Ectodermal cell (in vitro differentiated cells): ENCODE results near the gene OSBPL5.
"Not testable (repeated sequence)": the region's sequence is repeated elsewhere in the genome, so short reads cannot be mapped to it uniquely, and the experiment has no call there.

Experiments used
- H3K27ac ChIP-seq: 2 replicates; pipeline ENCODE4 v1.7.0; 2013; ENCODE audit warnings: mild to moderate bottlenecking, low read depth, low read length; ENCODE audit not compliant: insufficient read depth, poor library complexity, severe bottlenecking
- H3K27me3 ChIP-seq: 2 replicates; pipeline ENCODE4 v1.7.0; 2013; ENCODE audit warnings: mild to moderate bottlenecking, low read length; ENCODE audit not compliant: insufficient read depth, control insufficient read depth, poor library complexity, severe bottlenecking
- H3K36me3 ChIP-seq: one replicate; pipeline ENCODE4 v1.7.0; 2013; ENCODE audit warnings: low read length; ENCODE audit not compliant: control insufficient read depth, insufficient read depth
- H3K4me1 ChIP-seq: one replicate; pipeline ENCODE4 v1.7.0; 2013; ENCODE audit warnings: low read length; ENCODE audit not compliant: control insufficient read depth, insufficient read depth
- H3K4me3 ChIP-seq: 2 replicates; pipeline ENCODE4 v1.7.0; 2013; ENCODE audit warnings: low read depth, low read length, control low read depth; ENCODE audit not compliant: insufficient read depth
- H3K9me3 ChIP-seq: 2 replicates; pipeline ENCODE4 v1.7.0; 2013; ENCODE audit warnings: mild to moderate bottlenecking, low read length, moderate library complexity; ENCODE audit not compliant: control insufficient read depth
- WGBS, 2 experiments: methylation state at CpG; one replicate each; pipeline ENCODE4 v1.1.7; 2013; ENCODE audit warnings: missing lambda C conversion rate in 2 of 2; 5-methylcytosine and 5-hydroxymethylcytosine counted together

Gene OSBPL5

GRCh38 chr11:3119141-3119821 lies 45.8 kb downstream of the OSBPL5 start:
- H3K27me3 ChIP-seq, result no peaks in the 10 kb centered on the region
- no peaks in the 10 kb centered on the region for H3K4me1 ChIP-seq
- no peaks in the 10 kb centered on the region for H3K36me3 ChIP-seq
- 95% methylated on average over 14 of the region's 14 CpGs for WGBS, 2 experiments
- no peak overlapping the region for H3K4me3 ChIP-seq
- H3K27ac ChIP-seq, result no peak overlapping the region
- peaks cover 4% of the 10 kb centered on the region for H3K9me3 ChIP-seq

DNA sequence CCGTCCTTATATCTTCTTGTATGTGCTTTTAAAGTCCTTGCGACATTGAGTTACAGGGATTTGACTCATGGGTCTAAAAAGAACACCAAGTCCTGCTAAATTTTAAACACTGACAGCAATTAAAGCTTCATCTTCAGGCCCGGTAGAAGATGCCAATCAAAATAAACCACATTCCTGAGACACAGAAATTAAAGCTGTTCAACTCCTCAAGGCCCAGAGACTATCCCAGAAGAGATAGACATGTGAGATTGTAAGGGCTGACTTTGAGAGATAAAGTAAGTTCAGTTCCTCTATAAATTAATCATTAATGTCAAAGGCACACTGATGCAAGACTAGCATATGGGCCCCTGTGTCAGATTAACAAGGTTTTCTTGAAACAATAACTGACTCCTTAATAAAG lies 49.8 kb downstream of the OSBPL5 start:
- no peak overlapping the region for H3K4me3 ChIP-seq
- 92 to 94% methylated on average over 3 of the region's 3 CpGs for WGBS, 2 experiments
- no peaks in the 10 kb centered on the region for H3K27me3 ChIP-seq
- no peaks in the 10 kb centered on the region for H3K4me1 ChIP-seq
- H3K9me3 ChIP-seq, result peaks cover 10% of the 10 kb centered on the region
- no peak overlapping the region for H3K27ac ChIP-seq
- H3K36me3 ChIP-seq, result peaks cover 6% of the 10 kb centered on the region

DNA sequence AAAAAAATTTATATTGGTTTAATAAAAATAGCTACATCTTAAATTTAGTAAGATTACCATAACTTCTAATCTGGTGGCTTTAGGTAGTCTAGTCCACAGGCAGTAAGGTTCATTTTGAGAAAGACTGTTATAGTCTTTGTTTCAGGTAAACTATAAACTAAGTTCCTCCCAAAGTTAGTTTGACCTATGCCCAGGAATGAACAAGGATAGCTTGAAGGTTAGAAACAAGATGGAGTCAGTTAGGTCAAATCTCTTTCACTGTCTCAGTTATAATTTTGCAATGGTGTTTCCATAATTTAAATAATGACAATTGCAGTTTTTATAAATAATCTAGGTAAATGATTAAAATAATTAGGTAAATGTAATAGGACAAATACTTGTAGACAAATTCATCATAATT lies 51.4 kb downstream of the OSBPL5 start:
- H3K4me3 ChIP-seq, H3K9me3 ChIP-seq, H3K36me3 ChIP-seq: not testable (repeated sequence)

GRCh38 chr11:3111919-3112690 lies 53.0 kb downstream of the OSBPL5 start:
- H3K4me3 ChIP-seq, result no peak overlapping the region
- H3K27ac ChIP-seq, result no peak overlapping the region
- 89 to 93% methylated on average over 8 to 9 of the region's 9 CpGs for WGBS, 2 experiments
- H3K9me3 ChIP-seq, result peaks cover 10% of the 10 kb centered on the region
- H3K4me1 ChIP-seq, result no peaks in the 10 kb centered on the region
- peaks cover 6% of the 10 kb centered on the region for H3K36me3 ChIP-seq
- no peaks in the 10 kb centered on the region for H3K27me3 ChIP-seq

More for the DNA sequence above, 51.4 kb downstream of the OSBPL5 start:
- H3K27ac ChIP-seq, H3K4me1 ChIP-seq, H3K27me3 ChIP-seq: not testable (repeated sequence)

GRCh38 chr11:3111466-3111865 lies 53.6 kb downstream of the OSBPL5 start:
- H3K36me3 ChIP-seq, result peaks cover 6% of the 10 kb centered on the region
- H3K27me3 ChIP-seq, result no peaks in the 10 kb centered on the region
- WGBS, 2 experiments, result 94 to 96% methylated on average over 4 of the region's 6 CpGs
- no peak overlapping the region for H3K27ac ChIP-seq
- H3K9me3 ChIP-seq, result peaks cover 10% of the 10 kb centered on the region
- H3K4me1 ChIP-seq, result no peaks in the 10 kb centered on the region
- H3K4me3 ChIP-seq, result no peak overlapping the region

GRCh38 chr11:3109921-3110706 lies 55.0 kb downstream of the OSBPL5 start:
- Histone ChIP-seq H3K9me3 (peaks cover 7% of the 10 kb centered on the region), H3K4me3 (no peak overlapping the region), H3K27me3 (no peaks in the 10 kb centered on the region), H3K27ac (no peak overlapping the region), H3K4me1 (no peaks in the 10 kb centered on the region), H3K36me3 (peaks cover 6% of the 10 kb centered on the region)
- WGBS, 2 experiments, result 68 to 74% methylated on average over 14 of the region's 14 CpGs

DNA sequence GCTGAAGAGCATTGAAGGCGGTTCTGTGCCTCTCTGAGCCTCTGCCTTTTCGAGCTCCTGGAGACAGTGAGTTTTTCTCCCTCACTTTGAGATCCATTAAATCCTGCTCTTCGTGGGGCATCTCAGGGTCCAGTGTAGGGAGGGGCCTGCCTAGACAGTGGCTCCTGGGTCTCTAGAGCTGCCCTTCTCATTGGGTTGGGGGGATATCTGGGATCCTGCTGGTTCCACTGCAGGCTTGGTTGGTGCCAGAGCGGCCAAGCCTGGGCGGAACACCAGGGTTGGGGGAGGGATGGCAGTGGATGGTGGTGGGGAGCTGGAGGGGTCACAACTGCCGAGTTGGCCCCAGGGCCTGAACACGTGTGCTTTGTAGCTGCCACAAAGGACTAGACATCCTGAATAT lies 55.7 kb downstream of the OSBPL5 start:
- Histone ChIP-seq H3K4me1 (no peaks in the 10 kb centered on the region), H3K4me3 (no peak overlapping the region), H3K36me3 (peaks cover 6% of the 10 kb centered on the region), H3K27me3 (no peaks in the 10 kb centered on the region), H3K9me3 (peaks cover 6% of the 10 kb centered on the region), H3K27ac (no peak overlapping the region)
- WGBS, 2 experiments, result 89% methylated on average over 7 of the region's 7 CpGs

GRCh38 chr11:3108183-3108721 lies 56.9 kb downstream of the OSBPL5 start:
- Histone ChIP-seq H3K36me3 (peaks cover 6% of the 10 kb centered on the region), H3K27ac (no peak overlapping the region), H3K4me3 (no peak overlapping the region), H3K4me1 (no peaks in the 10 kb centered on the region), H3K27me3 (no peaks in the 10 kb centered on the region), H3K9me3 (peaks cover 3% of the 10 kb centered on the region)
- WGBS, 2 experiments, result 86 to 89% methylated on average over 11 of the region's 11 CpGs

GRCh38 chr11:3107608-3108182 lies 57.4 kb downstream of the OSBPL5 start:
- Histone ChIP-seq H3K4me1 (no peaks in the 10 kb centered on the region), H3K9me3 (peaks cover 3% of the 10 kb centered on the region), H3K36me3 (peaks cover 6% of the 10 kb centered on the region), H3K4me3 (no peak overlapping the region), H3K27me3 (no peaks in the 10 kb centered on the region), H3K27ac (no peak overlapping the region)
- whole genome bisulfite sequencing, 2 experiments, result 87 to 89% methylated on average over 21 of the region's 21 CpGs
